Panc1 (cell line): ENCODE data around the gene FIBP. TPM values are rescaled to one million over a fixed set of nuclear protein-coding genes. Genes with fewer than 3 reads are reported as not detected.

ENCODE experiments used
- ATAC-seq: fragments of 200-7000 bp; cut with Tn5 transposase; 2 replicates; pipeline ENCODE4 v1.9.1; 2020; ENCODE audit warnings: mild to moderate bottlenecking, moderate library complexity
- Bru-seq: library from RNA; stranded (reverse); fragments of 400-500 nt; gene quantifications from one replicate; lab custom pipeline; 2021; lab: Mats Ljungman, UMichigan
- BruChase-seq, 2 experiments: library from RNA; stranded (reverse); fragments of 400-500 nt; gene quantifications; one replicate each; lab custom pipeline; 2021; lab: Mats Ljungman, UMichigan
- BruUV-seq: library from RNA; stranded (reverse); fragments of 400-500 nt; replicated peaks from 2 replicates; lab custom pipeline; 2021; lab: Mats Ljungman, UMichigan
- CTCF ChIA-PET: fragments of 300-600 bp; sonication (Branson Sonifier 250); formaldehyde crosslinking; loops from one replicate; lab custom pipeline; 2022; ENCODE audit warnings: antibody characterized with exemption; lab: Charles Lee
- POLR2A ChIA-PET: fragments of 300-600 bp; sonication (Branson Sonifier 250); formaldehyde crosslinking; loops from one replicate; lab custom pipeline; 2022; ENCODE audit warnings: antibody characterized with exemption; lab: Charles Lee
- DNase-seq: peaks from one replicate; pipeline ENCODE4 v3.0.0-alpha.2; 2010; ENCODE audit warnings: low read depth, low spot score
- H3K27ac ChIP-seq: 2 replicates; pipeline ENCODE4 v1.5.1; 2011; ENCODE audit warnings: mild to moderate bottlenecking, low read length, inconsistent platforms
- H3K27me3 ChIP-seq: fragments of 200-500 bp; sonication (Bioruptor generic); 2 replicates; pipeline ENCODE4 v1.6.0; 2014; ENCODE audit warnings: low read length, inconsistent platforms; ENCODE audit not compliant: control insufficient read depth, insufficient read depth
- H3K36me3 ChIP-seq: fragments of 200-500 bp; sonication (Bioruptor generic); 2 replicates; pipeline ENCODE4 v1.5.1; 2014; ENCODE audit warnings: inconsistent platforms, mild to moderate bottlenecking, low read length, moderate library complexity; ENCODE audit not compliant: control insufficient read depth, insufficient read depth
- H3K4me1 ChIP-seq: 2 replicates; pipeline ENCODE4 v1.5.1; 2011; ENCODE audit warnings: inconsistent platforms, mild to moderate bottlenecking, low read length, moderate library complexity; ENCODE audit not compliant: control insufficient read depth, insufficient read depth
- H3K4me3 ChIP-seq, 2 experiments: 2 replicates each; pipeline ENCODE4 v1.5.1; 2011 to 2012; ENCODE audit warnings: low read depth in 2 of 2, low read length in 2 of 2, mild to moderate bottlenecking in 2 of 2, inconsistent platforms in 1 of 2, moderate library complexity in 1 of 2
- H3K9me3 ChIP-seq: fragments of 200-500 bp; sonication (Bioruptor generic); 2 replicates; pipeline ENCODE4 v1.5.1; 2014; ENCODE audit warnings: low read depth, mild to moderate bottlenecking, inconsistent platforms, low read length, moderate library complexity; ENCODE audit not compliant: control insufficient read depth, insufficient read depth
- CTCF ChIP-seq: fragments of 450-650 bp; IDR thresholded peaks from 2 replicates; pipeline ENCODE4 v1.5.1; 2017; ENCODE audit warnings: mild to moderate bottlenecking
- POLR2AphosphoS5 ChIP-seq: IDR thresholded peaks from 2 replicates; pipeline ENCODE4 v1.6.1; 2012; ENCODE audit warnings: mild to moderate bottlenecking, low read depth, low read length, moderate library complexity
- REST ChIP-seq, 2 experiments: IDR thresholded peaks; 2 replicates each; pipeline ENCODE4 v1.6.1; 2011 to 2012; ENCODE audit warnings: low read depth in 2 of 2, control low read depth in 1 of 2, low read length in 1 of 2, mild to moderate bottlenecking in 1 of 2, moderate library complexity in 1 of 2; ENCODE audit not compliant: insufficient read depth in 1 of 2
- SIN3A ChIP-seq: IDR thresholded peaks from 2 replicates; pipeline ENCODE4 v1.6.1; 2012; ENCODE audit warnings: low read depth, mild to moderate bottlenecking, low read length, moderate library complexity, borderline replicate concordance; ENCODE audit not compliant: insufficient read depth
- TCF7L2 ChIP-seq: IDR thresholded peaks from 2 replicates; pipeline ENCODE4 v1.6.1; 2011; ENCODE audit warnings: mild to moderate bottlenecking, low read depth, low read length, inconsistent platforms
- in situ Hi-C: cut with HindIII; loops from 2 replicates; pipeline ENCODE4 v1.10.0; 2016; ENCODE audit warnings: low sequenced_read_pairs, low pct_unique_long_range_greater_than_20kb
- intact Hi-C: fragments of 100-400 bp; cut with micrococcal nuclease; formaldehyde crosslinking; loops from one replicate; pipeline ENCODE4 v1.10.0; 2022; ENCODE audit not compliant: unreplicated experiment
- long read RNA-seq: library from polyadenylated mRNA; unstranded; transcript quantifications from one replicate; pipeline ENCODE4 v2.0.0, GENCODE V29; 2021; ENCODE audit not compliant: unreplicated experiment
- polyA plus RNA-seq: library from polyadenylated mRNA; unstranded; fragments of >200 nt; gene quantifications from one replicate; pipeline ENCODE4 v1.2.1, GENCODE V29; 2012; ENCODE audit warnings: missing spikeins; ENCODE audit not compliant: insufficient read length
- total RNA-seq: library from RNA; stranded (reverse); gene quantifications from one replicate; pipeline ENCODE4 v1.2.1, GENCODE V29; 2021; ENCODE audit not compliant: unreplicated experiment

Gene FIBP
- total RNA-seq: 105 TPM
- 154 TPM for polyA plus RNA-seq
- Bru-seq, nascent RNA: percentile 80 among the genes with signal in this experiment
- percentile 72 among the genes with signal in this experiment for BruChase-seq, experiment 1, labeled RNA remaining after a 2-hour chase
- BruChase-seq, experiment 2, labeled RNA remaining after a 6-hour chase: percentile 79 among the genes with signal in this experiment
- long read RNA-seq, transcript FIBP-211 (9 exons, 1,010 nt): minor isoform, 8 of 164 reads
- long read RNA-seq, transcript FIBP-202 (10 exons, 1,248 nt): major isoform, 82 of 164 reads
- long read RNA-seq, transcript FIBP-201 (10 exons, 1,261 nt): minor isoform, 20 of 164 reads
- long read RNA-seq, partial matches to known transcripts: 22 of 164 reads
- long read RNA-seq, other reads (novel, unspliced or antisense): 32 of 164 reads

- Histone ChIP-seq H3K9me3 (no peaks in the 10 kb centered on the region), H3K4me3 (peak within 1 kb of the TSS; percentile 88 to 93), H3K36me3 (peaks cover 4% of the 10 kb centered on the region; the same call in 1 of the 2 replicates), H3K4me1 (peaks cover 51% of the 10 kb centered on the region), H3K27me3 (no peaks in the 10 kb centered on the region), H3K27ac (peak within 1 kb of the TSS; percentile 98)
- peak; percentile 62 for ATAC-seq
- intact Hi-C loops (loop anchor here (2.0 kb wide), 1 partner anchor 101 kb away; no protein-coding TSS in a partner anchor), in situ Hi-C loops (no loop called here)
- peak; percentile 99 for TF ChIP-seq CTCF
- no peak for TF ChIP-seq TCF7L2
- TF ChIP-seq REST (IDR thresholded peaks at IDR 0.05; ENCODE audit: insufficient read depth in 1 of 2, low read depth in 2 of 2, low read length in 1 of 2): 0 out of 4 replicates have a peak, but pooled peaks of 1 of the 2 experiments have one; percentile 58
- TF ChIP-seq SIN3A: peak; percentile 90; the same call in 1 of the 2 replicates
- TF ChIP-seq POLR2AphosphoS5: peak; percentile 96
- CTCF ChIA-PET: interaction anchor here (0.5 to 2.4 kb wide), 22 partner anchors 12 to 234 kb away, joined by 3 to 24 read pairs (median 6); partner anchors contain the start of genes FOSL1 and MUS81
- no peak for DNase-seq
- POLR2A ChIA-PET: interaction anchor here (0.6 to 2.0 kb wide), 7 partner anchors 10 to 275 kb away, joined by 3 to 13 read pairs (median 4); partner anchors contain the start of genes FOSL1 and MUS81
- no TSS peak for BruUV-seq
Measured at GRCh38 chr11:65888163-65888814, at the start of gene FIBP. FIBP (minus strand) TSS chr11:65888471; CDS start chr11:65888418, 53 bp downstream.

- CTCF ChIA-PET: no interaction called here
- no TSS peak for BruUV-seq
Measured at GRCh38 chr11:65937766-65938165, 49.5 kb upstream of the FIBP start.

More at GRCh38 chr11:65937766-65938165, 49.5 kb upstream of the FIBP start:
- in situ Hi-C loops (no loop called here), intact Hi-C loops (no loop called here)
- no peaks in the 10 kb centered on the region for H3K36me3 ChIP-seq
- no peaks in the 10 kb centered on the region for H3K9me3 ChIP-seq
- H3K27ac ChIP-seq: no peak overlapping the region
- POLR2A ChIA-PET: interaction anchor here (0.6 to 0.7 kb wide), 3 partner anchors 36 to 1187 kb away, joined by 4 to 5 read pairs (median 5); no protein-coding TSS in a partner anchor
- ATAC-seq: no peak
- no peaks in the 10 kb centered on the region for H3K4me1 ChIP-seq
- H3K27me3 ChIP-seq: no peaks in the 10 kb centered on the region
- DNase-seq: no peak
- TF ChIP-seq REST (IDR thresholded peaks at IDR 0.05; ENCODE audit: insufficient read depth in 1 of 2, low read depth in 2 of 2, low read length in 1 of 2): no peak
- no peak for TF ChIP-seq POLR2AphosphoS5
- TF ChIP-seq SIN3A: no peak
- TF ChIP-seq CTCF: no peak
- TF ChIP-seq TCF7L2: no peak
- H3K4me3 ChIP-seq: no peak overlapping the region
